HG02981 (cell line): ENCODE measurements around the gene AUTS2.
A peak's percentile ranks its signal among the peaks of the same experiment; 100 is the strongest.

Experiments used
- ATAC-seq: cut with Tn5 transposase; IDR thresholded peaks from one replicate; pipeline ENCODE4 v1.9.1; 2021; ENCODE audit warnings: mild to moderate bottlenecking, moderate library complexity; ENCODE audit not compliant: unreplicated experiment

AUTS2 gene

GRCh38 chr7:69710768-69711438 is 112.6 kb downstream of the AUTS2 start:
- no peak for ATAC-seq

GRCh38 chr7:69714886-69715576 is 116.8 kb downstream of the AUTS2 start:
- no peak for ATAC-seq

- ATAC-seq, result no peak
These were observed 118.9 kb downstream of the AUTS2 start for GRCh38 chr7:69717221-69717620.

GRCh38 chr7:69719717-69720116 is 121.4 kb downstream of the AUTS2 start:
- ATAC-seq, result no peak

- ATAC-seq, result no peak
These were observed 124.6 kb downstream of the AUTS2 start for GRCh38 chr7:69722843-69723242.

GRCh38 chr7:69723663-69724062 is 125.4 kb downstream of the AUTS2 start:
- no peak for ATAC-seq

GRCh38 chr7:69728304-69728703 is 130.0 kb downstream of the AUTS2 start:
- ATAC-seq, result no peak

- ATAC-seq, result no peak
These were observed 133.9 kb downstream of the AUTS2 start for GRCh38 chr7:69732203-69732602.

GRCh38 chr7:69735582-69735981 is 137.3 kb downstream of the AUTS2 start:
- ATAC-seq, result no peak

GRCh38 chr7:69736126-69736810 is 138.0 kb downstream of the AUTS2 start:
- no peak for ATAC-seq

GRCh38 chr7:69738396-69738951 is 140.2 kb downstream of the AUTS2 start:
- ATAC-seq, result peak; percentile 61

GRCh38 chr7:69739190-69739589 is 140.9 kb downstream of the AUTS2 start:
- ATAC-seq, result peak; percentile 63

GRCh38 chr7:69739931-69740431 is 141.7 kb downstream of the AUTS2 start:
- ATAC-seq, result peak; percentile 46

GRCh38 chr7:69742237-69742636 is 144.0 kb downstream of the AUTS2 start:
- no peak for ATAC-seq

- no peak for ATAC-seq
These were observed 145.2 kb downstream of the AUTS2 start for GRCh38 chr7:69743436-69743835.

GRCh38 chr7:69744026-69744425 is 145.8 kb downstream of the AUTS2 start:
- no peak for ATAC-seq

GRCh38 chr7:69746383-69746782 is 148.1 kb downstream of the AUTS2 start:
- ATAC-seq, result no peak

GRCh38 chr7:69747144-69747543 is 148.9 kb downstream of the AUTS2 start:
- no peak for ATAC-seq

GRCh38 chr7:69748530-69748929 is 150.3 kb downstream of the AUTS2 start:
- ATAC-seq, result no peak

- no peak for ATAC-seq
These were observed 151.2 kb downstream of the AUTS2 start for GRCh38 chr7:69749372-69749979.

GRCh38 chr7:69749994-69750393 is 151.7 kb downstream of the AUTS2 start:
- no peak for ATAC-seq
